ENCODE measurements around the gene TMEM92. TPM values are rescaled to one million over a fixed set of nuclear protein-coding genes. Genes with fewer than 3 reads are reported as not detected.
A peak's percentile ranks its signal among the peaks of the same experiment; 100 is the strongest.
"Not testable (repeated sequence)": the region's sequence is repeated elsewhere in the genome, so short reads cannot be mapped to it uniquely, and the experiment has no call there.

TMEM92 gene
- total and polyA plus RNA-seq, 10 of the 15 experiments (the other 5 are each of a cell fraction or from before 2014, with no cell fraction given): 0.11 to 1.2 (median 0.32) TPM

- Histone ChIP-seq H3K36me3 (ENCODE audit: control insufficient read depth in 2 of 2, insufficient read depth in 2 of 2, low read length in 1 of 2) (no peaks in the 10 kb centered on the region), H3K9ac (ENCODE audit: control insufficient read depth, insufficient read depth, low read length) (no peak overlapping the region), H3K4me3 (no peak overlapping the region), H3K79me2 (ENCODE audit: control insufficient read depth, insufficient read depth, low read length) (no peaks in the 10 kb centered on the region), H3K27ac (ENCODE audit: control insufficient read depth, insufficient read depth) (no peak overlapping the region), H4K20me1 (ENCODE audit: control insufficient read depth, insufficient read depth) (no peaks in the 10 kb centered on the region), H3K4me2 (ENCODE audit: control insufficient read depth, insufficient read depth) (peak overlapping the region; percentile 53; the same call in 1 of the 2 replicates), H2AFZ (ENCODE audit: control insufficient read depth, low read depth, low read length) (peak overlapping the region; percentile 65), H3K27me3 (replicated peaks in 1 of 2; ENCODE audit: control insufficient read depth in 2 of 2, insufficient read depth in 2 of 2, low read length in 1 of 2) (no peaks in the 10 kb centered on the region), H3K9me3 (replicated peaks; ENCODE audit: control insufficient read depth, insufficient read depth, low read length) (no peaks in the 10 kb centered on the region; the same call in 2 of the 3 replicates), H3K4me1 (ENCODE audit: control insufficient read depth, insufficient read depth, low read length) (peaks cover 7% of the 10 kb centered on the region)
- POLR2A ChIA-PET: interaction anchor here (0.7 to 1.5 kb wide), 7 partner anchors 10 to 76 kb away, joined by 3 to 9 read pairs (median 3); partner anchors contain the start of gene XYLT2
- in situ Hi-C loops (cut with MboI) (no loop called here), intact Hi-C loops (cut with micrococcal nuclease; ENCODE audit: unreplicated experiment) (no loop called here)
- DNase-seq (ENCODE audit: low read depth, low spot score): peak; percentile 48
- RAD21 ChIA-PET (ENCODE audit: unreplicated experiment): interaction anchor here (0.9 to 3.7 kb wide), 6 partner anchors 8 to 167 kb away, joined by 3 to 17 read pairs (median 3); no protein-coding TSS in a partner anchor
- SMC1A ChIA-PET (ENCODE audit: uncharacterized antibody, unreplicated experiment): interaction anchor here (0.7 to 1.8 kb wide), 7 partner anchors 8 to 47 kb away, joined by 3 to 11 read pairs (median 6); no protein-coding TSS in a partner anchor
- no TSS peak for BruUV-seq (replicated peaks)
- CTCF ChIA-PET: interaction anchor here (0.7 to 4.3 kb wide), 12 partner anchors 8 to 222 kb away, joined by 3 to 23 read pairs (median 6); no protein-coding TSS in a partner anchor
- TF ChIP-seq ZNF687 (IDR thresholded peaks at IDR 0.05) (peak; percentile 11; the same call in 1 of the 2 replicates), MLLT1 (IDR thresholded peaks at IDR 0.05) (no peak), IKZF2 (IDR thresholded peaks at IDR 0.05) (peak; percentile 22 to 46; a peak in 2 of 4 replicates), BCL11A (IDR thresholded peaks at IDR 0.05; ENCODE audit: low read depth, low read length) (peak; percentile 12; the same call in 1 of the 2 replicates), MTA2 (IDR thresholded peaks at IDR 0.05; ENCODE audit: low read depth) (peak; percentile 49; the same call in 1 of the 2 replicates), PAX5 (IDR thresholded peaks at IDR 0.05; ENCODE audit: borderline replicate concordance, low read depth, low read length) (peak; percentile 52; the same call in 1 of the 2 replicates)
- peak; percentile 91 for FAIRE-seq
- peak; percentile 73 for ATAC-seq
- WGBS (ENCODE audit: insufficient coverage, insufficient replicate concordance, low lambda C conversion rate, missing lambda C conversion rate): 1% methylated on average over 3 of the region's 3 CpGs
These were observed 41.8 kb downstream of the TMEM92 start for GRCh38 chr17:50316016-50316587.

GRCh38 chr17:50316660-50317059 lies 42.4 kb downstream of the TMEM92 start:
- H4K20me1 ChIP-seq (ENCODE audit: control insufficient read depth, insufficient read depth); DNase-seq (ENCODE audit: low read depth, low spot score); FAIRE-seq; H2AFZ ChIP-seq (ENCODE audit: control insufficient read depth, low read depth, low read length); H3K4me1 ChIP-seq (ENCODE audit: control insufficient read depth, insufficient read depth, low read length); H3K36me3 ChIP-seq (ENCODE audit: control insufficient read depth in 2 of 2, insufficient read depth in 2 of 2, low read length in 1 of 2); H3K9ac ChIP-seq (ENCODE audit: control insufficient read depth, insufficient read depth, low read length); intact Hi-C loops (cut with micrococcal nuclease; ENCODE audit: unreplicated experiment); ATAC-seq; H3K9me3 ChIP-seq (replicated peaks; ENCODE audit: control insufficient read depth, insufficient read depth, low read length); H3K4me3 ChIP-seq; H3K27me3 ChIP-seq (replicated peaks in 1 of 2; ENCODE audit: control insufficient read depth in 2 of 2, insufficient read depth in 2 of 2, low read length in 1 of 2); in situ Hi-C loops (cut with MboI); H3K4me2 ChIP-seq (ENCODE audit: control insufficient read depth, insufficient read depth); H3K79me2 ChIP-seq (ENCODE audit: control insufficient read depth, insufficient read depth, low read length); BruUV-seq (replicated peaks); H3K27ac ChIP-seq (ENCODE audit: control insufficient read depth, insufficient read depth): not testable (repeated sequence)
- ChIA-PET SMC1A (ENCODE audit: uncharacterized antibody, unreplicated experiment) (interaction anchor here (0.7 to 1.8 kb wide), 10 partner anchors 7 to 46 kb away, joined by 3 to 11 read pairs (median 6); no protein-coding TSS in a partner anchor), CTCF (interaction anchor here (0.7 to 4.3 kb wide), 12 partner anchors 8 to 222 kb away, joined by 3 to 23 read pairs (median 6); no protein-coding TSS in a partner anchor), RAD21 (ENCODE audit: unreplicated experiment) (interaction anchor here (0.9 to 3.7 kb wide), 7 partner anchors 8 to 166 kb away, joined by 3 to 17 read pairs (median 3); no protein-coding TSS in a partner anchor), POLR2A (interaction anchor here (0.7 to 1.5 kb wide), 7 partner anchors 10 to 75 kb away, joined by 3 to 9 read pairs (median 3); partner anchors contain the start of gene XYLT2)
- WGBS (ENCODE audit: insufficient coverage, insufficient replicate concordance, low lambda C conversion rate, missing lambda C conversion rate): 51% methylated on average over 2 of the region's 2 CpGs

Measured in GM12878 (cell line).